SK-N-SH (cell line): ENCODE results near the gene ADD3. TPM values are rescaled to one million over a fixed set of nuclear protein-coding genes. Genes with fewer than 3 reads are reported as not detected.

Experiments
- CTCF ChIA-PET: fragments of 300-600, 350-600 bp; formaldehyde crosslinking; extraction: SDS; loops from one replicate; lab custom pipeline; 2021; lab: Yijun Ruan, JAX
- POLR2A ChIA-PET: fragments of 350-600 bp; sonication (Branson Sonifier 250); formaldehyde crosslinking; extraction: SDS; loops from one replicate; lab custom pipeline; 2020; ENCODE audit warnings: antibody characterized with exemption, inconsistent platforms; lab: Yijun Ruan, JAX
- DNase-seq: peaks from one replicate; pipeline ENCODE4 v3.0.0; 2012
- H2AFZ ChIP-seq: fragments of 200-600 bp; sonication (generic); 2 replicates; pipeline ENCODE4 v1.8.1; 2016; ENCODE audit warnings: antibody characterized with exemption, mild to moderate bottlenecking, low read depth
- H3F3A ChIP-seq: fragments of 200-600 bp; sonication (generic); replicated peaks from 2 replicates; pipeline ENCODE3; 2016; ENCODE audit warnings: antibody characterized with exemption, mild to moderate bottlenecking; ENCODE audit not compliant: insufficient read depth
- H3K27ac ChIP-seq, 2 experiments: fragments of 200-500 bp in 1 of 2; fragments of 200-600 bp in 1 of 2; sonication (Bioruptor generic) in 1 of 2; sonication (generic), shearing (Covaris generic) in 1 of 2; 2 replicates each; pipeline versions ENCODE4 v1.5.1 to v1.6.1; 2014 to 2016; ENCODE audit warnings: low read depth in 2 of 2, inconsistent platforms in 1 of 2, low read length in 1 of 2, mild to moderate bottlenecking in 1 of 2, mixed read lengths in 1 of 2
- H3K27me3 ChIP-seq: fragments of 200-600 bp; sonication (generic), shearing (Covaris generic); 2 replicates; pipeline ENCODE4 v1.6.1; 2016; ENCODE audit warnings: mixed run types; ENCODE audit not compliant: insufficient read depth
- H3K36me3 ChIP-seq, 2 experiments: fragments of 200-500 bp in 1 of 2; fragments of 200-600 bp in 1 of 2; sonication (Bioruptor generic) in 1 of 2; sonication (generic) in 1 of 2; replicated peaks in 1 of 2; 2 replicates each; pipeline versions ENCODE3 to v1.5.1; 2014 to 2016; ENCODE audit warnings: low read length in 1 of 2, mild to moderate bottlenecking in 1 of 2; ENCODE audit not compliant: insufficient read depth in 2 of 2, control insufficient read depth in 1 of 2
- H3K4me1 ChIP-seq, 2 experiments: fragments of 200-500 bp in 1 of 2; fragments of 200-600 bp in 1 of 2; sonication (Bioruptor generic) in 1 of 2; sonication (generic), shearing (Covaris generic) in 1 of 2; 2 replicates each; pipeline versions ENCODE4 v1.5.1 to v1.6.1; 2014 to 2016; ENCODE audit warnings: low read depth in 1 of 2, low read length in 1 of 2, mixed run types in 1 of 2; ENCODE audit not compliant: insufficient read depth in 2 of 2, control insufficient read depth in 1 of 2
- H3K4me2 ChIP-seq: fragments of 200-600 bp; sonication (generic), shearing (Covaris generic); 2 replicates; pipeline ENCODE4 v1.6.1; 2017; ENCODE audit warnings: mixed run types
- H3K4me3 ChIP-seq, 2 experiments: fragments of 200-500 bp in 1 of 2; fragments of 200-600 bp in 1 of 2; sonication (Bioruptor generic) in 1 of 2; sonication (generic), shearing (Covaris generic) in 1 of 2; 2 replicates each; pipeline versions ENCODE4 v1.5.1 to v1.8.1; 2014 to 2016; ENCODE audit warnings: low read depth in 2 of 2, inconsistent platforms in 1 of 2, low read length in 1 of 2, mild to moderate bottlenecking in 1 of 2, mixed read lengths in 1 of 2, moderate library complexity in 1 of 2
- H3K79me2 ChIP-seq: fragments of 200-600 bp; sonication (generic); 2 replicates; pipeline ENCODE4 v1.8.1; 2017; ENCODE audit warnings: mild to moderate bottlenecking; ENCODE audit not compliant: insufficient read depth
- H3K9ac ChIP-seq: fragments of 200-600 bp; sonication (generic); 2 replicates; pipeline ENCODE4 v1.6.1; 2017; ENCODE audit warnings: mixed run types
- H3K9me2 ChIP-seq: fragments of 200-600 bp; sonication (generic); 2 replicates; pipeline ENCODE4 v1.6.1; 2017; ENCODE audit warnings: mixed run types
- H3K9me3 ChIP-seq: fragments of 200-600 bp; sonication (generic); 2 replicates; pipeline ENCODE4 v1.6.1; 2017; ENCODE audit warnings: mixed run types, mild to moderate bottlenecking, moderate library complexity
- H4K20me1 ChIP-seq: fragments of 200-600 bp; sonication (generic); 2 replicates; pipeline ENCODE4 v1.6.1; 2017; ENCODE audit warnings: mild to moderate bottlenecking, mixed run types; ENCODE audit not compliant: insufficient read depth
- CHD2 ChIP-seq: fragments of 150-350 bp; IDR thresholded peaks from 2 replicates; pipeline ENCODE4 v1.6.1; 2018; ENCODE audit warnings: low read length; ENCODE audit not compliant: partially characterized antibody
- EZH2phosphoT487 ChIP-seq: fragments of 200-600 bp; sonication (generic); IDR thresholded peaks from 2 replicates; pipeline ENCODE4 v1.6.1; 2017; ENCODE audit warnings: low read depth, mixed run types, mild to moderate bottlenecking, antibody characterized with exemption, moderate library complexity, borderline replicate concordance
- FOXJ3 ChIP-seq: sonication (generic); formaldehyde crosslinking; IDR thresholded peaks from 2 replicates; pipeline ENCODE4 v1.5.1; 2020; ENCODE audit warnings: mild to moderate bottlenecking, missing genetic modification reagents
- FOXM1 ChIP-seq: IDR thresholded peaks from 2 replicates; pipeline ENCODE4 v1.4.0; 2012; ENCODE audit warnings: low read depth, mild to moderate bottlenecking
- GABPA ChIP-seq: IDR thresholded peaks from 2 replicates; pipeline ENCODE4 v1.4.0; 2012; ENCODE audit warnings: low read depth, mild to moderate bottlenecking
- GATA2 ChIP-seq: sonication (generic); formaldehyde crosslinking; IDR thresholded peaks from 2 replicates; pipeline ENCODE4 v1.5.0; 2020; ENCODE audit warnings: mild to moderate bottlenecking, missing genetic modification reagents
- MAX ChIP-seq: IDR thresholded peaks from 2 replicates; pipeline ENCODE4 v1.4.0; 2012; ENCODE audit warnings: low read depth
- NRF1 ChIP-seq: IDR thresholded peaks from 2 replicates; pipeline ENCODE4 v1.6.1; 2012; ENCODE audit warnings: low read depth, mild to moderate bottlenecking, low read length
- RAD21 ChIP-seq: IDR thresholded peaks from 2 replicates; pipeline ENCODE4 v1.6.1; 2012; ENCODE audit warnings: mild to moderate bottlenecking, low read length
- RFX5 ChIP-seq: IDR thresholded peaks from 2 replicates; pipeline ENCODE4 v1.6.1; 2012; ENCODE audit warnings: mild to moderate bottlenecking, improper control_type of control experiment, low read length
- SIN3A ChIP-seq: IDR thresholded peaks from 2 replicates; pipeline ENCODE4 v1.6.1; 2012; ENCODE audit warnings: low read depth, mild to moderate bottlenecking, low read length, moderate library complexity, borderline replicate concordance
- SMC3 ChIP-seq: IDR thresholded peaks from 2 replicates; pipeline ENCODE4 v1.6.1; 2012; ENCODE audit warnings: low read depth, low read length, improper control_type of control experiment
- TCF12 ChIP-seq: IDR thresholded peaks from 2 replicates; pipeline ENCODE4 v1.4.0; 2012
- TEAD4 ChIP-seq: IDR thresholded peaks from 2 replicates; pipeline ENCODE4 v1.4.0; 2012; ENCODE audit warnings: mild to moderate bottlenecking, borderline replicate concordance; ENCODE audit not compliant: insufficient read depth
- YY1 ChIP-seq: IDR thresholded peaks from 2 replicates; pipeline ENCODE4 v1.4.0; 2012; ENCODE audit warnings: low read depth, mild to moderate bottlenecking
- WGBS: methylation state at CpG from one replicate; pipeline ENCODE4 v1.1.6; 2017; ENCODE audit warnings: low lambda C conversion rate; 5-methylcytosine and 5-hydroxymethylcytosine counted together
- polyA plus RNA-seq, 3 experiments: library from polyadenylated mRNA; depleted of rRNA; stranded (reverse); fragments of >200 nt; gene quantifications; 2 replicates each; pipeline ENCODE4 v1.2.3, GENCODE V29; 2012
- TF ChIP-seq, protein P1 (sequence below): IDR thresholded peaks from 2 replicates; pipeline ENCODE4 v1.4.0; 2012; ENCODE audit warnings: low read depth, borderline replicate concordance
- TF ChIP-seq, protein P2 (sequence below): fragments of 150-350 bp; IDR thresholded peaks from 2 replicates; pipeline ENCODE4 v1.6.1; 2017; ENCODE audit warnings: antibody characterized with exemption, low read length, low read depth, borderline replicate concordance
- TF ChIP-seq, protein P3 (sequence below): IDR thresholded peaks from 2 replicates; pipeline ENCODE4; 2012

The ADD3 gene
- polyA plus RNA-seq, 1 of the 3 experiments (the other 2 are of a cell fraction) = 27.6 TPM

DNA sequence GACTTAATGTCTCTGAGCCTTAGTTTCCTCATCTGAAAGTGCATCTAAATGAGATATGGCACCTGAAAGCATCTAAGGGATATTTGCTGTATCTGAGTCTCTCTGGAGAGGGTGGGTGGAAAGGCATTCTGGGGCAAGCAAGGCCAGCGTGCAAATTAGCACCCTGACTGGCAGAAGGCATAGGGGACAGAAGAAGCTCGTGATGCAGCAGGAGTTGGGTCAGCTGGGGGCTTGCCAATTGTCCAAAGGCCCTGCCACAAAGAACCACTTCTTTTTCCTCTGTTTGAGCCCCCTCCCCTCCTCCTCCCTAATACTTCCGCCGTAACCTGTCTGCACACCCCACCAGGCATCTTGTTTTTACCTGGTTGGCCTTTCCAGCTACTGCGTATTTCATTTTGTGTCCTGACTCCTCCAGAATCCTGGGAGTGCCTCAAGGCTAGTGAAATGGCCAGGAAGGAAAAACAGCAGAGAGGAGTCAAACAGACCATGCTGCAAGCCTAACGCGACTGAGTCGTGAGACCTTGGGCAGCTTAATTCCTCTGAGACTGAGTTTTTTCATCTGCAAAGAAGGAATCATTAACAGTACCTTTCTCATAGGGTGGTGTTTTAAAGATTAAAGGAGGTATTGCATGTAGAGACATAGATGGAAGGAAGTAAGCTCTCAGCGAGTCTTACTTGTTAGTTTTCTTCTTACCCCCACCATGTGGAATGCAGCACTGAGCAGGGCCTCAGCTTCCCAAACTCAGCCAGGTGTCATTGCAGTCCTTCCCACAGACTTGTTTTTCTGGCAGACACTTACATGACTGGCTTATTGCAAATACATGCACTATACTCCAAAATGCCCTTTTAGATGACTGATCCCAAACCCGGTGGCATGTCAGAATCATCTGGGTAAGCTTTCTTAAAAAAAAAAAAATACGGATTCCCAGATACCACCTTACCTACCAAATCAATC, 150.5 kb downstream of the ADD3 start:
- ChIA-PET CTCF (interaction anchor here (1.7 kb wide), 1 partner anchor 20 kb away, joined by 5 read pairs; no protein-coding TSS in a partner anchor), POLR2A (no interaction called here)
- H3K9ac ChIP-seq = no peak overlapping the region
- H3K27me3 ChIP-seq = no peaks in the 10 kb centered on the region; the same call in 1 of the 2 replicates
- no peaks in the 10 kb centered on the region for H3K9me3 ChIP-seq
- H2AFZ ChIP-seq = no peak overlapping the region
- H3K4me3 ChIP-seq = no peak overlapping the region
- TF ChIP-seq GABPA = no peak
- no peak for TF ChIP-seq TCF12
- TF ChIP-seq FOXM1 = no peak
- no peak for TF ChIP-seq SMC3
- no peak for DNase-seq
- H3F3A ChIP-seq = no peaks in the 10 kb centered on the region
- H3K27ac ChIP-seq = no peak overlapping the region
- no peaks in the 10 kb centered on the region for H3K9me2 ChIP-seq
- H3K79me2 ChIP-seq = no peaks in the 10 kb centered on the region
- H3K4me2 ChIP-seq = no peak overlapping the region
- H4K20me1 ChIP-seq = no peaks in the 10 kb centered on the region
- H3K4me1 ChIP-seq = no peaks in the 10 kb centered on the region
- H3K36me3 ChIP-seq = no peaks in the 10 kb centered on the region
- WGBS = 88% methylated on average over 11 of the region's 11 CpGs

- Histone ChIP-seq H3K9me2 (no peaks in the 10 kb centered on the region), H3K9me3 (no peaks in the 10 kb centered on the region), H3K9ac (no peak overlapping the region), H3K4me3 (no peak overlapping the region), H3K4me2 (no peak overlapping the region), H3F3A (no peaks in the 10 kb centered on the region), H3K27ac (no peak overlapping the region), H4K20me1 (no peaks in the 10 kb centered on the region), H3K36me3 (no peaks in the 10 kb centered on the region), H3K4me1 (no peaks in the 10 kb centered on the region), H3K27me3 (no peaks in the 10 kb centered on the region; the same call in 1 of the 2 replicates), H2AFZ (no peak overlapping the region), H3K79me2 (no peaks in the 10 kb centered on the region)
- 44% methylated on average over 4 of the region's 4 CpGs for WGBS
- DNase-seq = no peak
- CTCF ChIA-PET = interaction anchor here (0.7 to 1.6 kb wide), 3 partner anchors 12 to 19 kb away, joined by 3 to 4 read pairs (median 3); no protein-coding TSS in a partner anchor
- no peak for TF ChIP-seq RAD21
- POLR2A ChIA-PET = no interaction called here
Observed at GRCh38 chr10:110160081-110160480, 152.3 kb downstream of the ADD3 start.

DNA sequence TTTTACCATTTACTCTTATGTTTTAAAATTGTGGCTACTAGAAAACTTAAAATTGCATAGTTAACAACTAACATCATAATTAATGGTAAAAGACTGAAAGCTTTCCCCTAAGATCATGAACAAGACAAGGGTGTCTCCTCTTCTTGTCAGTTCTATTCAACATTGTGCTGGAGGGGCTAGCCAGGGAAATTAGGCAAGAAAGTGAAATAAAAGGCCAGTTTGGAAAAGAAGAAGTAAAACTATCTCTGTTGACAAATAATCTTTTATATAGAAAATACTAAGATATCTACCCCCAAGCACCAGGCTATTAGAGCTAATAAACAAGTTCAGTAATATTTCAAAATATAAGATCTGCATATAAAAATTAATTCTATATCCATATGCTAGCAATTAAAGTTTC, 152.7 kb downstream of the ADD3 start:
- no peak overlapping the region for H3K4me2 ChIP-seq
- H3K9me3 ChIP-seq = no peaks in the 10 kb centered on the region
- no peaks in the 10 kb centered on the region for H3K79me2 ChIP-seq
- DNase-seq = no peak
- no peaks in the 10 kb centered on the region; the same call in 1 of the 2 replicates for H3K27me3 ChIP-seq
- ChIA-PET CTCF (interaction anchor here (1.1 to 1.6 kb wide), 2 partner anchors 13 to 15 kb away, joined by 3 to 4 read pairs; no protein-coding TSS in a partner anchor), POLR2A (no interaction called here)
- H3K4me3 ChIP-seq = no peak overlapping the region
- no peaks in the 10 kb centered on the region for H3F3A ChIP-seq
- no peaks in the 10 kb centered on the region for H3K9me2 ChIP-seq
- no peaks in the 10 kb centered on the region for H4K20me1 ChIP-seq
- no peaks in the 10 kb centered on the region for H3K4me1 ChIP-seq
- H2AFZ ChIP-seq = no peak overlapping the region
- no peaks in the 10 kb centered on the region for H3K36me3 ChIP-seq
- no peak overlapping the region for H3K27ac ChIP-seq
- no peak overlapping the region for H3K9ac ChIP-seq
- TF ChIP-seq TEAD4 = no peak
- TF ChIP-seq EZH2phosphoT487 = no peak
- TF ChIP-seq FOXJ3 (CRISPR knock-in tag) = no peak
- no peak for TF ChIP-seq YY1
- TF ChIP-seq, protein P1, sequence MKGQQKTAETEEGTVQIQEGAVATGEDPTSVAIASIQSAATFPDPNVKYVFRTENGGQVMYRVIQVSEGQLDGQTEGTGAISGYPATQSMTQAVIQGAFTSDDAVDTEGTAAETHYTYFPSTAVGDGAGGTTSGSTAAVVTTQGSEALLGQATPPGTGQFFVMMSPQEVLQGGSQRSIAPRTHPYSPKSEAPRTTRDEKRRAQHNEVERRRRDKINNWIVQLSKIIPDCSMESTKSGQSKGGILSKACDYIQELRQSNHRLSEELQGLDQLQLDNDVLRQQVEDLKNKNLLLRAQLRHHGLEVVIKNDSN = no peak
- TF ChIP-seq GATA2 (CRISPR knock-in tag) = no peak
- TF ChIP-seq GABPA = no peak
- TF ChIP-seq RFX5 = no peak
- TF ChIP-seq CHD2 = no peak
- TF ChIP-seq FOXM1 = no peak
- TF ChIP-seq TCF12 = no peak
- no peak for TF ChIP-seq SMC3
- TF ChIP-seq NRF1 = no peak
- TF ChIP-seq, protein P2, sequence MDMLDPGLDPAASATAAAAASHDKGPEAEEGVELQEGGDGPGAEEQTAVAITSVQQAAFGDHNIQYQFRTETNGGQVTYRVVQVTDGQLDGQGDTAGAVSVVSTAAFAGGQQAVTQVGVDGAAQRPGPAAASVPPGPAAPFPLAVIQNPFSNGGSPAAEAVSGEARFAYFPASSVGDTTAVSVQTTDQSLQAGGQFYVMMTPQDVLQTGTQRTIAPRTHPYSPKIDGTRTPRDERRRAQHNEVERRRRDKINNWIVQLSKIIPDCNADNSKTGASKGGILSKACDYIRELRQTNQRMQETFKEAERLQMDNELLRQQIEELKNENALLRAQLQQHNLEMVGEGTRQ = no peak
- TF ChIP-seq MAX = no peak
- TF ChIP-seq, protein P3, sequence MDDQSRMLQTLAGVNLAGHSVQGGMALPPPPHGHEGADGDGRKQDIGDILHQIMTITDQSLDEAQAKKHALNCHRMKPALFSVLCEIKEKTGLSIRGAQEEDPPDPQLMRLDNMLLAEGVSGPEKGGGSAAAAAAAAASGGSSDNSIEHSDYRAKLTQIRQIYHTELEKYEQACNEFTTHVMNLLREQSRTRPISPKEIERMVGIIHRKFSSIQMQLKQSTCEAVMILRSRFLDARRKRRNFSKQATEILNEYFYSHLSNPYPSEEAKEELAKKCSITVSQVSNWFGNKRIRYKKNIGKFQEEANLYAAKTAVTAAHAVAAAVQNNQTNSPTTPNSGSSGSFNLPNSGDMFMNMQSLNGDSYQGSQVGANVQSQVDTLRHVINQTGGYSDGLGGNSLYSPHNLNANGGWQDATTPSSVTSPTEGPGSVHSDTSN = no peak
- TF ChIP-seq SIN3A = no peak
